Transverse colon (tissue), 3 donors: ENCODE results near the gene CCDC188.

Experiments used
- EP300 ChIP-seq: sonication (generic); formaldehyde crosslinking; IDR thresholded peaks from one replicate; pipeline ENCODE4 v1.6.1; 2017; ENCODE audit warnings: antibody characterized with exemption, low read depth
- TF ChIP-seq, protein P1 (sequence below), 5 experiments: fragments of 200-600 bp in 3 of 5; fragments of 450-650 bp in 2 of 5; sonication (generic) in 3 of 5; IDR thresholded peaks; 1 replicate in 2 of 5; 2 replicates in 3 of 5; pipeline ENCODE4 v1.5.1; 2016 to 2017; ENCODE audit warnings: antibody characterized with exemption in 5 of 5, inconsistent platforms in 3 of 5, mild to moderate bottlenecking in 2 of 5, moderate library complexity in 1 of 5

DNA sequence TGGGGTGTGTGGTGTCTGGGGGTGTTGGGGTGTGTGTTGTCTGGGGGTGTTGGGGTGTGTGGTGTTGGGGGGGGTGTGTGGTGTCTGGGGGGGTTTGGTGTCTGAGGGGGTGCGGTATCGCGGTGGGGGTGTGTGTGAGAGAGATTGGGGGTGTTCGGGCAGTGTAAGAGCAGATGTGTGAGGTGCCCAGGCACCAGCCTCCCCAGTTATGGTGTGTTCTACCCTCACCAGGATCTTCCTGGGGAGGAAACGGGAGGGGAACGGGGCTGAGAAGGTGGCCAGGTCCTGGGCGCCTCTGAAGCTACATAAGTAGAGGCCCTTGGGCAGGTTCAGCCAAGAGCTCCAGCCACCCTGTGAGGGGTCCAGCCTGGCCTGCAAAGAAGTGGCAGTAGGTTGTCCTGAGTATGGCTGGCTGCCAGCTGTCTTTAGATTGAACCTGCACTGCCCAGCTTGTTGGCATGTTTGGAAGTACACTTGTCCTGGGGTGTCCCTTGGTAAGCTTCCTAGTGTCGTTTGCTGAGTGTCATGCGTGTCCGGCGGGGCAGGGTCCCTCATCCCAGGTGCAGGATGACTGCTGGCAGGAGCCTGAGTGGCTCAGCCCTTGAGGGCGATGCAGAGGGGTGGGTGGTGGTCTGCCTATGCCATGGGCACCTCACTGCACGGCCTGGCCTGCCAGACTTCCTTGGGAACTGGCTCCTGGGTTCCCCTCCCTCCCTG lies 27.3 kb downstream of the CCDC188 start:
- TF ChIP-seq, protein P1, sequence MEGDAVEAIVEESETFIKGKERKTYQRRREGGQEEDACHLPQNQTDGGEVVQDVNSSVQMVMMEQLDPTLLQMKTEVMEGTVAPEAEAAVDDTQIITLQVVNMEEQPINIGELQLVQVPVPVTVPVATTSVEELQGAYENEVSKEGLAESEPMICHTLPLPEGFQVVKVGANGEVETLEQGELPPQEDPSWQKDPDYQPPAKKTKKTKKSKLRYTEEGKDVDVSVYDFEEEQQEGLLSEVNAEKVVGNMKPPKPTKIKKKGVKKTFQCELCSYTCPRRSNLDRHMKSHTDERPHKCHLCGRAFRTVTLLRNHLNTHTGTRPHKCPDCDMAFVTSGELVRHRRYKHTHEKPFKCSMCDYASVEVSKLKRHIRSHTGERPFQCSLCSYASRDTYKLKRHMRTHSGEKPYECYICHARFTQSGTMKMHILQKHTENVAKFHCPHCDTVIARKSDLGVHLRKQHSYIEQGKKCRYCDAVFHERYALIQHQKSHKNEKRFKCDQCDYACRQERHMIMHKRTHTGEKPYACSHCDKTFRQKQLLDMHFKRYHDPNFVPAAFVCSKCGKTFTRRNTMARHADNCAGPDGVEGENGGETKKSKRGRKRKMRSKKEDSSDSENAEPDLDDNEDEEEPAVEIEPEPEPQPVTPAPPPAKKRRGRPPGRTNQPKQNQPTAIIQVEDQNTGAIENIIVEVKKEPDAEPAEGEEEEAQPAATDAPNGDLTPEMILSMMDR (IDR thresholded peaks at IDR 0.05): no peak
- no peak for TF ChIP-seq EP300
